ENCODE results near the gene REPS2. TPM values are rescaled to one million over a fixed set of nuclear protein-coding genes. Genes with fewer than 3 reads are reported as not detected.

REPS2 gene
- total RNA-seq, 4 donors from 2014 or later = 3.6 to 8.7 (median 5.6) TPM

DNA sequence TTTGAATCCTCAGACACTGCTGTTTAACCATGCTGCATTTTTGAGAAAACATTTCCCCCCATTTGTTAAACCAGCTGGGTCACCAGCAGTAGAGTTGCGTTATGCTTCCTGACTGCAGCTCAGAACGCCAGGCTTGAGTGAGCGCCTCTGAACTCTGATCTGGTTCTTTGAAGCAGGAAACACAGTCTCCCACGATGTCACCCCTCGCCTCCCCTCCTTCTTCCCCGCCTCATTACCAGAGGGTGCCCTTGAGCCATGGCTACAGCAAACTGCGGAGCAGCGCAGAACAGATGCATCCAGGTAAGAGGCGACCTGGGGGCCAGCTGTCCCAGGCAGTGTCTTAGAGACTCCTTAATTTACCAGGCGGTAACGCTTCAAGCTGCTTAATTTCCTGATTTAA lies 78.4 kb downstream of the REPS2 start:
- DNase-seq = peak in 2 of 3 donors; percentile 50 to 51
- no peak overlapping the region for H3K4me3 ChIP-seq

DNA sequence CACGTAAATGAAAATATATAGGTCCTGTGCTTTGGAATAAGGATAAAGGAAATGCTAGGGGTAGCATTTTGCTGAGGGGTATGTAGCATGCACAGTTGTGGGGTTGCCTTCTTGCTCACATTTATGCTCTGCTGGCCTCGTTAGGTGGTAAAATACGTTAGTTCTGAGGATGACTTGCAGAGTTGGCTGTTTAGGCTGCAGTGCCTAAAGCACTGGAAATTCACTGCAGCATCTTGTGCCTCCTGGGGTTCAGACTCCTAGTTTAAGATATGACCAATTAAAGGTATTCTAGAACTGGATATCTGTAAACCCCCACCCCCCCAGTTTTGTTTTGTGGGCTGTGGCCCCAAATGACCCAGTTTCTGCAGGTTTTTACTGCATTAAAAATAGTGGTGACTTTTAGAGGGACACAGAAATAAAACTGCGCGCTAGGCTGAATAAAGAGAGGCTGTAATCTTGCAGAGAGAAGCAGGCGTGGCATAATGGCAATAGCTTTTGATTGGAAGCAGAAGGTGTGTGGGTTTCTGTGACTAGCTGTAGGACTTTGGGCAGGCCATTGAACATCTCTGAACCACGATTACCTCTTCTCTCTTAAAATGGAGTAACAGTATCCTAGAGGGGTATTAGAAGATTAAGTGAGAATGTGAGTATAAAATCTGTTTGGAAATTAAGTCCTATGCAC lies 79.3 kb downstream of the REPS2 start:
- no peak for DNase-seq
- Histone ChIP-seq H3K9me3 (no peaks in the 10 kb centered on the region), H3K27me3 (no peaks in the 10 kb centered on the region), H3K27ac (no peak overlapping the region), H3K4me3 (no peak overlapping the region), H3K36me3 (no peaks in the 10 kb centered on the region), H3K4me1 (no peaks in the 10 kb centered on the region)
- TF ChIP-seq POLR2A (IDR thresholded peaks at IDR 0.05) = no peak
- TF ChIP-seq CTCF (IDR thresholded peaks at IDR 0.05) = no peak

More for the DNA sequence above, 78.4 kb downstream of the REPS2 start:
- Histone ChIP-seq H3K27me3 (no peaks in the 10 kb centered on the region), H3K9me3 (no peaks in the 10 kb centered on the region), H3K36me3 (no peaks in the 10 kb centered on the region), H3K4me1 (no peaks in the 10 kb centered on the region), H3K27ac (no peak overlapping the region)
- no peak for TF ChIP-seq POLR2A (IDR thresholded peaks at IDR 0.05)
- no peak for TF ChIP-seq CTCF (IDR thresholded peaks at IDR 0.05)

DNA sequence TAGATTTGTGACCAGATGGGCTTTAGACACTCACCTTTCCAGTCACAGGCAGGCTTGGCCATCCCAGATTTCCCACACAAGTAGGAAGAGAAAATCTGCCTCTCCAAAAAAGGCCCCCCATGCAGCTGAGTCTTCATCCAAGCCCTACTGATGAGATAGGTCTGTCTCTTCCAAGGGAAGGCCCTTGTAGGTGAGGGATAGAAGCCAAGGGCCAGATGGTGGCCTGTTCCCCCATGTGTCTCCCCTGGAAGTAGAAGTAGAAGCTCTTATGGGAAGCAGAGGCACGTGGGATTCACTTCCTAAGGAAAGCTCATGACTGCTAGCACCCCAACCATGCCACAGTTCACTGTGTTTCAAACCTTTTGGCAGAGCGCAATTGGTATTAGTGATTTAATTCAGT lies 81.5 kb downstream of the REPS2 start:
- H3K27ac ChIP-seq = no peak overlapping the region
- no peaks in the 10 kb centered on the region for H3K4me1 ChIP-seq
- H3K9me3 ChIP-seq = no peaks in the 10 kb centered on the region
- DNase-seq = no peak
- H3K27me3 ChIP-seq = no peaks in the 10 kb centered on the region
- H3K36me3 ChIP-seq = no peaks in the 10 kb centered on the region
- no peak for TF ChIP-seq CTCF (IDR thresholded peaks at IDR 0.05)
- no peak for TF ChIP-seq POLR2A (IDR thresholded peaks at IDR 0.05)
- H3K4me3 ChIP-seq = no peak overlapping the region

DNA sequence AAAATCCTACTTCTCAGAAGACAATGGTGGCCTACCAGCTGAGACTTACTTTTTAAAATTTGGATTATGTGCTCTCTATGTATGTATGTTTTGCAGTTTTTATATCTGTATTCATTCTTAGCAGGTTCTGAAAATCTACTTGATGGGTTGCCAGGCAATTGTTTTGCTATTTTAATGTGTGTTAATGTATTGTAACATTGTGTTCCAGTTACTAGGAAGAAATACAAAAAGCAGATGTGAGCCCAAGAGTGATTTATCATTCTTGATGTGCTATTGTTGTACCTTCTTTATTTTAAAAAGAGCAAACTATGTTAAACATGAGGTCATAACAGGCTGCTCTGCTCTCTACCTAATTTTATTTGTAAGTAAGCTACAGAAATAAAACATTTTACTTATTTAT lies 81.9 kb downstream of the REPS2 start:
- Histone ChIP-seq H3K27ac (no peak overlapping the region), H3K36me3 (no peaks in the 10 kb centered on the region), H3K4me3 (no peak overlapping the region), H3K9me3 (no peaks in the 10 kb centered on the region), H3K27me3 (no peaks in the 10 kb centered on the region), H3K4me1 (no peaks in the 10 kb centered on the region)
- TF ChIP-seq POLR2A (IDR thresholded peaks at IDR 0.05) (no peak), CTCF (IDR thresholded peaks at IDR 0.05) (no peak)
- no peak for DNase-seq

GRCh38 chrX:17030092-17030491 lies 83.6 kb downstream of the REPS2 start:
- H3K27ac ChIP-seq = no peak overlapping the region
- no peak for TF ChIP-seq POLR2A (IDR thresholded peaks at IDR 0.05)
- no peak for TF ChIP-seq CTCF (IDR thresholded peaks at IDR 0.05)
- no peak for DNase-seq

More at GRCh38 chrX:17030092-17030491, 83.6 kb downstream of the REPS2 start:
- Histone ChIP-seq H3K4me3 (no peak overlapping the region), H3K9me3 (no peaks in the 10 kb centered on the region), H3K36me3 (no peaks in the 10 kb centered on the region), H3K4me1 (no peaks in the 10 kb centered on the region), H3K27me3 (no peaks in the 10 kb centered on the region)
